SK-N-SH (cell line): ENCODE measurements around the gene SNHG17.

Source experiments
- CTCF ChIP-seq: fragments of 200-600 bp; sonication (generic); IDR thresholded peaks from 2 replicates; pipeline ENCODE4 v1.6.1; 2017; ENCODE audit warnings: antibody characterized with exemption, mild to moderate bottlenecking, moderate library complexity
- IRF3 ChIP-seq: fragments of 150-350 bp; IDR thresholded peaks from 2 replicates; pipeline ENCODE4 v1.6.1; 2016; ENCODE audit warnings: mild to moderate bottlenecking, low read depth, low read length
- JUND ChIP-seq: IDR thresholded peaks from 2 replicates; pipeline ENCODE4 v1.4.0; 2012
- RFX5 ChIP-seq: IDR thresholded peaks from 2 replicates; pipeline ENCODE4 v1.6.1; 2012; ENCODE audit warnings: mild to moderate bottlenecking, improper control_type of control experiment, low read length

- no peak for TF ChIP-seq JUND
- TF ChIP-seq IRF3, result no peak
- no peak for TF ChIP-seq CTCF
- peak; percentile 75 for TF ChIP-seq RFX5
These were observed 12.1 kb upstream of the SNHG17 start for GRCh38 chr20:38447251-38447661.
